ENCODE data around the gene ETV1.

DNA sequence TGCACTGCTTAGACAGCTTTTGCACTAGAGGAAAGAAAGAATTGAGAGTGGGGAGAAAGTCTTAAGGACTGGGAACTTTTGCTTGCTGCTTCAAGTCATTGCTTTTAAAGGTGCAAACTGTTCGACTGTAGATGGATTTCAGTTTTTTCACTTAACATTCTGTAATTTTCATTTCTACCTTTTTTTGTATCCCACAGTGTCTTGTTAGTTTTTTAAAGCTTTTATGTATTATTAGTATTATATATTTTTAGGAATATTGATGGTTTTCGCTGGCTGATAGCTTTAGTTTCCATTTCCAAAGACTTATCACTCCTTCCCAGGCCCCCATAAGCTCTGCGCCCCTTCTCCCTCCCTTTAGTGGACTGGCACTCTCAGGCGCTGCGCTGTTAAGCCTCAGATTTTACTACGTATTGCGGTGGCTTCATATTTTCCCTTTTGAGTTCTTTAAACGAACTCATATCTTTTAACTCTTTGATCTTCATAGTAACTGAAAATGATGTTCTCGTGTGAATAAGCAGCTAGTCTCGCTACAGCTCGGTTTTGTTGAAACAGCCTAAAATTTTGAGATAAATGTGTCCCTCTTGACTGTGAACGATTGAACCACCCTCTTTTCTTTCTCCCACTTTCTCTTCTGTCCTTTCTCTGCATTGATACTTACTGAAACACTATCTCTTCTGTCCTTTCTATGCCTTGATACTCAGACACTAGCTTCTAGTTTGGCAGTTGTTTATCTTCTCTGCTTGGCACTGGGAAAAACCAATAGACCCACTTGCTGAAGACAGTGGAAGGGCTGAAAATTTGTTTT, 2.5 kb upstream of the ETV1 start:
- TF ChIP-seq, protein P1, sequence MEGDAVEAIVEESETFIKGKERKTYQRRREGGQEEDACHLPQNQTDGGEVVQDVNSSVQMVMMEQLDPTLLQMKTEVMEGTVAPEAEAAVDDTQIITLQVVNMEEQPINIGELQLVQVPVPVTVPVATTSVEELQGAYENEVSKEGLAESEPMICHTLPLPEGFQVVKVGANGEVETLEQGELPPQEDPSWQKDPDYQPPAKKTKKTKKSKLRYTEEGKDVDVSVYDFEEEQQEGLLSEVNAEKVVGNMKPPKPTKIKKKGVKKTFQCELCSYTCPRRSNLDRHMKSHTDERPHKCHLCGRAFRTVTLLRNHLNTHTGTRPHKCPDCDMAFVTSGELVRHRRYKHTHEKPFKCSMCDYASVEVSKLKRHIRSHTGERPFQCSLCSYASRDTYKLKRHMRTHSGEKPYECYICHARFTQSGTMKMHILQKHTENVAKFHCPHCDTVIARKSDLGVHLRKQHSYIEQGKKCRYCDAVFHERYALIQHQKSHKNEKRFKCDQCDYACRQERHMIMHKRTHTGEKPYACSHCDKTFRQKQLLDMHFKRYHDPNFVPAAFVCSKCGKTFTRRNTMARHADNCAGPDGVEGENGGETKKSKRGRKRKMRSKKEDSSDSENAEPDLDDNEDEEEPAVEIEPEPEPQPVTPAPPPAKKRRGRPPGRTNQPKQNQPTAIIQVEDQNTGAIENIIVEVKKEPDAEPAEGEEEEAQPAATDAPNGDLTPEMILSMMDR (IDR thresholded peaks at IDR 0.05) = no peak
- TF ChIP-seq EP300 (IDR thresholded peaks at IDR 0.05) = no peak

Data from upper lobe of left lung (tissue), 4 donors.